Fibroblast of skin of left quadriceps (primary cell): Measurements from ENCODE around the gene RNGTT.
A peak's percentile ranks its signal among the peaks of the same experiment; 100 is the strongest.
"Not testable (repeated sequence)": the region's sequence is repeated elsewhere in the genome, so short reads cannot be mapped to it uniquely, and the experiment has no call there.

ENCODE experiments used
- DNase-seq, 2 experiments: peaks; one replicate each; pipeline ENCODE4 v3.0.0-alpha.2; 2013; ENCODE audit warnings: low read depth in 2 of 2

Gene RNGTT

GRCh38 chr6:88865275-88865674 lies 98.1 kb downstream of the RNGTT start:
- no peak for DNase-seq

- no peak for DNase-seq
Measured at GRCh38 chr6:88864359-88865054, 98.9 kb downstream of the RNGTT start.

- no peak for DNase-seq
Measured at GRCh38 chr6:88860310-88860709, 103.1 kb downstream of the RNGTT start.

DNA sequence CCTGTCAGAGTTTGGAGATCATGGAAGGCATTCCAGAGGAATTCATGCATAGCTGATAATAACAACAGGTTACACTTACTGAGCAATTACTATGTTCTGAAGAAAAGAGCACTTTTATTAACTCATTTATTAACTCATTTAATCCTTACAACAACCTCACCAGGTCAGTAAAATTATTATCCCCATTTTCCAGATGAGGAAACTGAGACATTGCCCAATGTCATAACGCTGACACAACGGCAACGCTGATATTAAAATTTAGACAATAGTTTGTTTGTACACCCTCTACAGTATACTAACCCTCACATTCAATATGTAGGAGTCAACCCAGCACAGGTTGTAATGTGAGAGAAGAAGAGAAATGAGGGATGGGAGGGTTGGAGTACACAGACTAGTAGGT lies 105.0 kb downstream of the RNGTT start:
- DNase-seq: no peak

GRCh38 chr6:88856566-88856965 lies 106.9 kb downstream of the RNGTT start:
- no peak for DNase-seq

GRCh38 chr6:88855541-88856147 lies 107.8 kb downstream of the RNGTT start:
- DNase-seq: no peak

DNA sequence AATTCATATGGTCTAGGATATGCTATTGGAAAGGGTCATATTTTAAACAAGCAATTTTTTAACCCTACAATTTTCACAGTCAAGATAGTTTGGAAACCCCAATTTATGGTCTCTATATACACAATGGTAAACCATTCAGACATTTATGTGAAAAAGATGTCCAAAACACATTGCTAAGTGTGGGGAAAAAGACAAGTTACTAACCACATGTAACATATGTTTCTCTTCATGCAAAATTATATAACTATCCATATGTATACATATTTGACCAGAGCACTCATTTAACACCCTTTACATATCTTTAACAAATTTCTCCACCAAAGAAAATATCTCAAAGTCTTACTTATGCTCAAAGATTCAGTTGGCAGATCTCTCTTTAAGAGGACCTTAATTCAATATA lies 110.6 kb downstream of the RNGTT start:
- DNase-seq: no peak

GRCh38 chr6:88852000-88852399 lies 111.4 kb downstream of the RNGTT start:
- DNase-seq: no peak

- DNase-seq: no peak
Measured at GRCh38 chr6:88848870-88849269, 114.5 kb downstream of the RNGTT start.

- DNase-seq: peak; percentile 66
Measured at GRCh38 chr6:88843040-88843439, 120.4 kb downstream of the RNGTT start.

GRCh38 chr6:88842320-88842719 lies 121.1 kb downstream of the RNGTT start:
- no peak for DNase-seq

DNA sequence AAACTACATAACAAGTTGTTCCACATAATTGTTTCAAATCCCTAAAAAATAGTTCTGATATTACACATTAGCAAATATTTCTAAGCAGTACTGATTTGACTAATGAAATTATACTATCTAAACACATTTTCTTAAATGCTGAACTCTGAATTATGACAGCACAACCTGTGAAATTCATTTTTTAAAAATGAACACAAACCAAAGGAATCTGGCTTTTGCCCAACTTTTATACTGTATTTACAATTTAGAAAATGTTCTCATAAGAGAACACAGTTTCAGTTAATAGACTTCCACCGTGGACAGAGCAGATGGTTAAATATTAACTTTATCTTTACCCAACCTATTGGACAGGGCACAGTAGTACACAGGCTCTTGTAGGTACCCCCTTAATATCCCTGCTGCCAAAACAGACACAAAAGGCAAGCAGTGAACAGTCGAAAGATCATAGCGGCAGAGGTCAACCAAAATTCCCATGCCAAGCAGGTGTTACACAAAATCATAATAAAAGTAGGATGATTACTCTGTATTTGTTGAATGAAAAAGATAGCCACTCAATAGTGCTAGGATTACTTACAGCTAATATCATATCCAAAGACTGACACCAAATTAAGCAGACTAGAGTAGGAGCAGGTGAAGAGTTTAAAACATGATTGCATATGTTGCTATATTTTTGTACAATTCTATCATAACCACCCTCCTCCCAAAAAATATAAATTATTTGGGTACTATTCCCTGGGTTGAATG lies 122.5 kb downstream of the RNGTT start:
- peak; percentile 9 to 12 for DNase-seq

- no peak for DNase-seq
Measured at GRCh38 chr6:88840289-88840688, 123.1 kb downstream of the RNGTT start.

DNA sequence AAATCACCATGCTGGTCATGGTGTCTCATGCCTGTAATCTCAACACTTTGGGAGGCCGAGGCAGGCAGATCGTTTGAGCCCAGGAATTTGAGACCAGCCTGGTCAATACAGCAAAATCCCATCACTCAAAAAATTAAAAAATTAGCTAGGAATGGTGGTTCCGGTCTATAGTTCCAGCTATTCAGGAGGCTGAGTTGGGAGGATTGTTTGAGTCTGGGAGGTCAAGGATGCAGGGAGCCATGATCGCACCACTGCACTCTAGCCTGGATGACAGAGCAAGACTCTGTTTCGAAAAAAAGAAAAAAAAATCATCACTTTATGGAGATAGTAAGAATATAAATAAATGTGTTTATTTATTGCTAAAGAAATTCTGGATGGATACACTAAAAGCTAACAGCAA lies 124.1 kb downstream of the RNGTT start:
- no peak for DNase-seq

GRCh38 chr6:88835210-88835609 lies 128.2 kb downstream of the RNGTT start:
- DNase-seq: no peak

DNA sequence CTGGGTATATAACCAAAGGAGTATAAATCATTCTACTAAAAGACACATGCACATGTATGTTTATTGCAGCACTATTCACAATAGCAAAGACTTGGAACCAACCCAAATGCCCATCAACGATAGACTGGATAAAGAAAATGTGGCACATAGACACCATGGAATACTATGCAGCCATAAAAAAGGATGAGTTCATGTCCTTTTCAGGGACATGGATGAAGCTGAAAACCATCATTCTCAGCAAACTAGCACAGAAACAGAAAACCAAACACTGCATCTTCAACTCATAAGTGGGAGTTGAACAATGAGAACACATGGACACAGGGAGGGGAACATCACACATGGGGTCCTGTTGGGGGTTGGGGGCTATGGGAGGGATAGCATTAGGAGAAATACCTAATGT lies 130.3 kb downstream of the RNGTT start:
- not testable (repeated sequence) for DNase-seq

DNA sequence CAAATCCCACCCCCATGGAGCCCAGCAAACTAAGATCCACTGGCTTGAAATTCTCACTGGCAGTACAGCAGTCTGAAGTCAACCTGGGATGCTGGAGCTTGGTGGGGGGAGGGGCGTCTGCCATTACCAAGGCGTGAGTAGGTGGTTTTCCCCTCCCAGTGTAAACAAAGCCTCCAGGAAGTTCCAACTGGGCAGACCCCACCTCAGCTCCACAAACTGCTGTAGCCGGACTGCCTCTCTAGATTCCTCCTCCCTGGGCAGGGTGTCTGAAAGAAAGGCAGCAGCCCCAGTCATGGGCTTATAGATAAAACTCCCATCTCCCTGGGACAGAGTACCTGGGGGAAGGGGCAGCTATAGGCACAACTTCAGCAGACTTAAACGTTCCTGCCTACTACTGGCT lies 135.8 kb downstream of the RNGTT start:
- not testable (repeated sequence) for DNase-seq

DNA sequence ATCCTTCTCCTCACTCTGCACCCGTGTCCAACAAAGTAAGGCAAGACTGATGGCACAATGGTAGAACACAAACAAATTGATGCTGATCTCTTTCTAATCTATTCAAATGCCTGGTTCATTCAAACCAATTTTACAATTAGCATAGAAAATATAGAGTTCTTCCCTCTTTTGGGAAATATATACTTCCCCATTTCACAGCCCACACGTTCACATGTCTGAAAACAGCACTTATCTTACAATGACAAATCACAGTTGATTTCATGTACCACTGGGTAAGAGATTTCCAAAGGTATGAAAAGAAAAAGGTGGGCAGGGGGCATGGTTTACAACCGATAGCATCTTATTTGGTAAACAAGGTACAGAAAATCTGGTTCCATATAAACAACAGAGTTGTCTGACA lies 137.6 kb downstream of the RNGTT start:
- DNase-seq: no peak

DNA sequence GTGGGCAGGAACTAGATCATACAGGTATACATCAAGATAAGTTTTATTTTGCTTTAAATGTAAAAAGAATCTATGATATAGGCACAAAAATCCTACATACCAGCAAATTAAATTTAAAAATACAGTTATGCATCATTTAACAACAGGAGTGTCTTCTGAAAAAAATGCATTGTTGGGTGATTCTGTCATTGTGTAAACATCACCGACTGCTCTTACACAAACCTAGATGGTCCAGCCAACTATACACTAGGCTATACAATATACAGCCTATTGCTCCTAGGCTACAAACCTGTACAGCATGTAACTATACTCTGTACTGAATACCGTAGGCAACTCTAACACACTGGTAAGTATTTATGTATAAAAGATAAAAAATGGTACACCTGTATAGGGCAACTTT lies 139.4 kb downstream of the RNGTT start:
- no peak for DNase-seq

DNA sequence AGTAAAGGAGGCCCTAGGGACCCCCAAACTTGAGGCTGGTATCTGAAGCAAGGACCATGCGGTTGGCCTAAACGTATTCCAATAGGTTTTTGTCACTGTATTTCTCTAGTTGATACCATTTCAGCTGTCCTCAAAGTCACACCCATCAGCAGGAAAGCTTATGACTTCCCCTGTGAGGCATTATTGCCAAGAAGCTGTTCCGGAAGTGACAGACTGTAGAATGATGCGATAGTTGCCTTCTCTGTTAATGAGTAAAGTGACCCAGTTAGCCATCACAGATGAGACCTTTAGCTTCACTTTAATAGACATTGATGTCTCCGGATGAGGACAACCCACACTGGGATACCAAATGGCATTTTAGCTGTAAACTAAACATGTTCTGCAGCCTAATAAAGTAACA lies 147.9 kb downstream of the RNGTT start:
- no peak for DNase-seq

DNA sequence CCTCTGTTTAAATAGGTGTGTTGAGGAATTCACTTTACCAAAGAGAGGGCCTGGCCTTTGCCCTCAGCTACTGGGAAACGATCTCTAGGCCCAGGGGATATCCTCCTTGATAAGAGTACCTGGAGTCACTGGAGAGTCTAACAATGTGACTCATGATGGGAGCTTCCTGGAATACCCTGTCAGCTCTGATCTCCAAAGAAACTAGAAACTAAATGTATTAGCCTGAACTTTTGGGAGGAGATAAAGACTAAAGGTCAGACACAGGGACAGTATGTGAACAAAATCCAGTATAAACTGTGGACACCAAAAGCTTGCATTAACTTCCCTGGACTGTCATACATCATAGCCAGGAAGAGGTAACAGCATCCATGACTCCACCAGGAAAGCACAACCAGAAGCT lies 148.5 kb downstream of the RNGTT start:
- DNase-seq: no peak

DNA sequence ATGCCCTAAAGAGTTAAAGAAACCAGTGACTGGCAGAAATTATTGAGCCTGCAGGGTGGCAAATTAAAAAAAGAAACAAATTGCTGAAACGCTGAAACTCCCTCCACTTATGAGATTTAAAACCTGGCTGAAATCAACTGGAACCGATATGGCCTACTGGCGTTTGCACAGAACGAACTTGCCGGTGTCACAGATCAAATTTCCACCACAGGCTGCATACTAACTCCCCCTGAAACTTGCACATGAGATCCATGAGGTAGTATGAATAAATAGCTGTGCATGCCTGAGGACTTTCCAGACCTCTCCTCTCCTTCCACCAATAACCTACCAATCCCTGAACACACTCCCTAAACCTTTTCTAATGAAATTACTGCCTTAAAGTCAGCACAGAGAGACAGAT lies 150.4 kb downstream of the RNGTT start:
- no peak for DNase-seq

DNA sequence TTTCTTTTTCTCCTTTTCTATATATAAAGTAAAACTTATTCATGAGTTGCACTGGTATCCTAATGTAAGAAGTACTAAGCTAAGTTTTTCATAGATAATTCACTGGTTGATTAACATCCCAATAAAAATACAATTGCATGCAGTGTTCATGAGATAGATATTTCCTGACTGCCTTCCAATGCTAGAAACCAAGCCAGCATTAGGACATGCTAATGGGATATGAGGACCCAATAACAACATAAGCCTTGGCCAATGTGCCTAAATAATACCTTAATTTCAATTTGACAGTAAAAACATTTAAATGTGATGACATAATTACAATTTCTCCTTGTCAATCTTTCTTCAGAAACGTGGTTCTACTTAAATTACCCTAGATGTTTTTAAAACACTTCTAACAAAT lies 152.7 kb downstream of the RNGTT start:
- no peak for DNase-seq
